ENCODE data around the gene ZMYM4.
"Not testable (repeated sequence)": the region's sequence is repeated elsewhere in the genome, so short reads cannot be mapped to it uniquely, and the experiment has no call there.

Gene ZMYM4

DNA sequence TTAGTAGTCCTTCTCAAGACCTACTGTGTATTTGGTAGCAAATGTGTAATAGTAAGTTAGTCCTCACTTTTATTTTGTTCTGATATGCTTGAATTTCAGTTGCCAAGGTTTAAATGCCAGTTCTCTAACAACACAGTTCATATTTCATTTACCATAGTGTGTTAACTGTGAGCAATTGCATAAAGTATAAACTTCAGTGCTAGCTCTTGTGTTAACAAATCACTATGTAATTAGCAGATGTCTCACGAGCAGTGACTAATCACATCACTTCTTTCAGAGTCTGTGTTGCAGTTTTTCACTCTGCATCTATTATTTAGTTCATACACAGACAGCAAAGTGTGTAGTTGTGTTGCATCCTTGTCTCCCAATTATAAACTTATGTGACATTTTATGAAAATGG lies 47.8 kb downstream of the ZMYM4 start:
- Histone ChIP-seq H3K36me3 (ENCODE audit: control insufficient read depth in 5 of 5, insufficient read depth in 5 of 5, low read length in 5 of 5) (peaks cover 0 to 2% (median 0%) of the 10 kb centered on the region in 5 donors), H3K9ac (ENCODE audit: low read length in 5 of 5) (no peak overlapping the region), H3K27me3 (ENCODE audit: control insufficient read depth in 5 of 5, insufficient read depth in 4 of 5, low read length in 5 of 5) (no peaks in the 10 kb centered on the region), H3K27ac (ENCODE audit: low read depth, low read length) (no peak overlapping the region), H3K4me1 (ENCODE audit: control insufficient read depth in 5 of 5, insufficient read depth in 5 of 5, low read length in 5 of 5) (no peaks in the 10 kb centered on the region), H3K4me3 (ENCODE audit: low read depth in 1 of 5, low read length in 5 of 5) (no peak overlapping the region), H3K9me3 (ENCODE audit: control insufficient read depth in 5 of 5, low read length in 5 of 5) (no peaks in the 10 kb centered on the region)

DNA sequence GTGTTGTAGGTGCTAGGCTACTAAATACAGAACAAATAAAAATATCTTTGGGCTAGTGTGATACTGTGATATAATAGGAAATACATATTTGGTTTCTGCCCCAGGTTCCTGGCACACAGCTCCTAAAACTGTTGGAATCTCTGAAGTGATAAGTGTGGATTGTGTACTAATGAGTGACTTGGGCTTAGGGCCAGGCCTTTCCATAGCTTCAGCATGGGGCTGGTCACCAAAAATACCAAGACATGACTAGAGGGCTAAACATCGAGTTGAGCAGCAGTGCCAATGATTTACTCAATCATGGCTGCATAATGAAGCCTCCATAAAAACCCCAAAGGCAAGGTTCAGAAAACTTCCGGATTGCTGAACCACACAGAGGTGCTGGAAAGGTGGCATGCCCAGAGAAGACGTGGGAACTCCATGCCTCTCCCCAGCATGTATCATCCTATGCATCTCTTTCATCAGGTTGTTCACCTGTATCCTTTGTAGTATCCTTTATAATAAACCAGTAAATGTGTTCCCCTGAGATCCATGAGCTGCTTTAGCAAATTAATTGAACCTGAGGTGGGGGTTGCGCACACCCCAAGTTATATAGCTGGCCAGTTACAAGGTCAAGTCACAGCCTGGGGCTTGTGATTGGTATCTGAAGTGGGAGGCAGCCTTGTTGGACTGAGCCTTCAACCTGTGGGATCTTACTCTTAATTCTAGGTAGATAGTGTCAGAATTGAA lies 51.6 kb downstream of the ZMYM4 start:
- no peaks in the 10 kb centered on the region for H3K27me3 ChIP-seq (ENCODE audit: control insufficient read depth in 5 of 5, insufficient read depth in 4 of 5, low read length in 5 of 5)
- H3K9me3 ChIP-seq (ENCODE audit: control insufficient read depth in 5 of 5, low read length in 5 of 5) = no peaks in the 10 kb centered on the region
- H3K4me1 ChIP-seq (ENCODE audit: control insufficient read depth in 5 of 5, insufficient read depth in 5 of 5, low read length in 5 of 5) = peaks cover 0 to 8% (median 0%) of the 10 kb centered on the region in 5 donors
- H3K27ac ChIP-seq (ENCODE audit: low read depth, low read length) = no peak overlapping the region
- H3K36me3 ChIP-seq (ENCODE audit: control insufficient read depth in 5 of 5, insufficient read depth in 5 of 5, low read length in 5 of 5) = no peaks in the 10 kb centered on the region
- H3K9ac ChIP-seq (ENCODE audit: low read length in 5 of 5) = no peak overlapping the region
- H3K4me3 ChIP-seq (ENCODE audit: low read depth in 1 of 5, low read length in 5 of 5) = no peak overlapping the region

DNA sequence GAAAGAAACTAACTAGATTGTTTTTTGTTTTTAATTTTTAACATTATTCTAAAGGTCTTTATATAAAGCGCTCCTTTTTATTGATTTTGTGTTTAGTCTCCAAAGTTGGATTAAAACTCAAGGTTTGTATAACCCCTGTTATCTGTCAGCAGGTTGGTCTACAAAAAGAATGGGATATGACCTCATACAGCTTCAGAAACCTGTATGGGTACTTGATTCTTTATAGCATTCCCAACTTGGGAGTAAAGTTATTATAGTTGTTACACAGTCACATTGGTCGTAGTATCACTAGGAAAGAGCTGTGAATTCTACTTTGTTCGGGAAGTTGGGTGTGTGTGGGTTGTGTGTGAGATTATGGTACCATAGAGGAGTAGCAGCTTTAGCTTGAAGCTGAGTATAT lies 52.4 kb downstream of the ZMYM4 start:
- Histone ChIP-seq H3K4me1 (ENCODE audit: control insufficient read depth in 5 of 5, insufficient read depth in 5 of 5, low read length in 5 of 5) (peaks cover 0 to 12% (median 0%) of the 10 kb centered on the region in 5 donors), H3K4me3 (ENCODE audit: low read depth in 1 of 5, low read length in 5 of 5) (no peak overlapping the region), H3K9me3 (ENCODE audit: control insufficient read depth in 5 of 5, low read length in 5 of 5) (no peaks in the 10 kb centered on the region), H3K36me3 (ENCODE audit: control insufficient read depth in 5 of 5, insufficient read depth in 5 of 5, low read length in 5 of 5) (no peaks in the 10 kb centered on the region), H3K27ac (ENCODE audit: low read depth, low read length) (no peak overlapping the region), H3K9ac (ENCODE audit: low read length in 5 of 5) (peak overlapping the region in 1 of 5 donors; percentile 26), H3K27me3 (ENCODE audit: control insufficient read depth in 5 of 5, insufficient read depth in 4 of 5, low read length in 5 of 5) (no peaks in the 10 kb centered on the region)

DNA sequence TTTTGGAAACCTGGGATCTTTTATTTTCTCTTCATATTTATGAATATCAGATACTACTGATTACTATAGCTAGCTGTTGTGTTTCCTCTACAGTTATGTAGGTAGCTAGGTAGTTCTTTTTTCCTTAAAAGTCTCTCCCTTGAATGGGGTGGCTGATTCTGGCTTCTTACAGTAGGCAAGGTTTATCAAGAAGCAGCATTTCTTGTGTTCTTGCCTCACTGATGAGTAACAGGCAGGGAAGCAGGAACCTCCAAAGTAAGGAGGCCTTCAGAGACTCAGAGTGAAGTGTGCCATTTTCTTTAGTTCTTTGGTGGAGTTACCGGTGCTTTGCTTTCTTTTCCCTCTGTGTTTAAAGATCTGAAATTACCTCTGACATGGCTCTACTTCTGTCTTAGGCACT lies 56.0 kb downstream of the ZMYM4 start:
- no peaks in the 10 kb centered on the region for H3K27me3 ChIP-seq (ENCODE audit: control insufficient read depth in 5 of 5, insufficient read depth in 4 of 5, low read length in 5 of 5)
- peaks cover 0 to 10% (median 3%) of the 10 kb centered on the region in 5 donors for H3K36me3 ChIP-seq (ENCODE audit: control insufficient read depth in 5 of 5, insufficient read depth in 5 of 5, low read length in 5 of 5)
- no peaks in the 10 kb centered on the region for H3K9me3 ChIP-seq (ENCODE audit: control insufficient read depth in 5 of 5, low read length in 5 of 5)
- H3K27ac ChIP-seq (ENCODE audit: low read depth, low read length) = no peak overlapping the region
- H3K9ac ChIP-seq (ENCODE audit: low read length in 5 of 5) = peak overlapping the region in 1 of 5 donors; percentile 8
- no peak overlapping the region for H3K4me3 ChIP-seq (ENCODE audit: low read depth in 1 of 5, low read length in 5 of 5)
- H3K4me1 ChIP-seq (ENCODE audit: control insufficient read depth in 5 of 5, insufficient read depth in 5 of 5, low read length in 5 of 5) = peaks cover 0 to 12% (median 0%) of the 10 kb centered on the region in 5 donors

DNA sequence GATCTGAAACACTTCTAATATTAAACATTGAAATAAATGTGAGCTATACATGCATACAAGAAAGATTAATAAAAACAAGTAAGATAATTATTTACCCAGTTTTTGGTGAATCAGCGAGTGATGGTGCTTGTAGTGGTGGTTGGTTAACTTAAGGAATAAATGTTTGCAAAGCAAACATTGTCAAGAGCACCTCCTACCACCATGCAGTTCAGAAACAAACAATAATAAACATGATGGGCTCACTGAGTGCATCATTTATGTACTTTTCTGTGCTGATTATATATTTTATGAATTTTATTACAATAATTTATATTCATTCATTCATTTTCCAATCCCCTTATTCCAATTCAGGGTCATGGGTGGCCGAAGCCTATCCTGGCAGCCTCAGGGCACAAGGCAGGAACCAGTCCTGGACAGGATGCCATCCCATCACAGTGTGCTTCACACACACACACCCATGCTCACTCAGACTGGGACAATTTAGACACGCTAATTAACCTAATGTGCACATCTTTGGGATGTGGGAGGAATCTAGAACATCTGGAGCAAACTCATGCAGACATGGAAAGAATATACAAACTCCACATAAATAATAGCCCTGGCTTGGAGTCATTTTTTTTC lies 57.8 kb downstream of the ZMYM4 start:
- no peaks in the 10 kb centered on the region for H3K27me3 ChIP-seq (ENCODE audit: control insufficient read depth in 5 of 5, insufficient read depth in 4 of 5, low read length in 5 of 5)
- peaks cover 0 to 12% (median 0%) of the 10 kb centered on the region in 5 donors for H3K4me1 ChIP-seq (ENCODE audit: control insufficient read depth in 5 of 5, insufficient read depth in 5 of 5, low read length in 5 of 5)
- peaks cover 0 to 11% (median 3%) of the 10 kb centered on the region in 5 donors for H3K36me3 ChIP-seq (ENCODE audit: control insufficient read depth in 5 of 5, insufficient read depth in 5 of 5, low read length in 5 of 5)
- no peaks in the 10 kb centered on the region for H3K9me3 ChIP-seq (ENCODE audit: control insufficient read depth in 5 of 5, low read length in 5 of 5)
- H3K9ac ChIP-seq (ENCODE audit: low read length in 5 of 5) = no peak overlapping the region
- H3K27ac ChIP-seq (ENCODE audit: low read depth, low read length) = no peak overlapping the region
- H3K4me3 ChIP-seq (ENCODE audit: low read depth in 1 of 5, low read length in 5 of 5) = no peak overlapping the region

DNA sequence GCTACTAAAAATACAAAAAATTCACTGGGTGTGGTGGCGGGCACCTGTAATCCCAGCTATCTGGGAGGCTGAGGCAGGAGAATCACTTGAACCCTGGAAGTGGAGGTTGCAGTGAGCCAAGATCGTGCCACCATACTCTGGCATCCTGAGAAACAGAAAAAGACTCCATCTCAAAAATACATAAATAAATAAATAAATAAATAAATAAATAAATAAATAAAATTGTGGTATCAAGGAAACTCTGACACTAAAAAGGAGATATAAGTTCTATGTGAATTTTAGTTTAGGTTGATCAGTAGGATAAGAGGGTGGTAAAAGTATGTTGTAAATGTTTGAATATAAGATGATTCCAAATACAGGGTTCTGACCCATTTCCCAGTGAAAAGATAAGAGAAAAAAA lies 63.1 kb downstream of the ZMYM4 start:
- H3K27ac ChIP-seq (ENCODE audit: low read depth, low read length); H3K27me3 ChIP-seq (ENCODE audit: control insufficient read depth in 5 of 5, insufficient read depth in 4 of 5, low read length in 5 of 5); H3K9me3 ChIP-seq (ENCODE audit: control insufficient read depth in 5 of 5, low read length in 5 of 5); H3K9ac ChIP-seq (ENCODE audit: low read length in 5 of 5); H3K4me3 ChIP-seq (ENCODE audit: low read depth in 1 of 5, low read length in 5 of 5); H3K4me1 ChIP-seq (ENCODE audit: control insufficient read depth in 5 of 5, insufficient read depth in 5 of 5, low read length in 5 of 5): not testable (repeated sequence)
- H3K36me3 ChIP-seq (ENCODE audit: control insufficient read depth in 5 of 5, insufficient read depth in 5 of 5, low read length in 5 of 5) = peaks cover 0 to 10% (median under 1%) of the 10 kb centered on the region in 5 donors

DNA sequence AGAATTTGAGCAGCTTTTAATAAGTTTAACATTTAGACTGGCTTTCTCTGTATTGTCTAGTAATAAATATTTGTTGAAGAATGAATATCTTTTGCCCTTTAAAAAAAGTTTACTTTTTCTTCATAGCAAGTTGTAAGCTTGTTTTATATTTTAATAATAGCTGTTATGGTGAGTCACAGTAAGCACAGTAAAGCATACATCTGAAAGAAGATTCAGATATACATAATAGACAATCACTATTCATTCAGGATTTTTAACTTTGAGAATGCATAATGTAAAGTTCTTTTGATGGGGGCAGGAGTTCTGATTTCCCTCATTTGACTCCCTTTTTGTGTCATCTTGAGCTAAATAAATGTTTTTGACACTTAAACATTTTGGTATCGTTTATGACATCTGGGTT lies 66.0 kb downstream of the ZMYM4 start:
- no peaks in the 10 kb centered on the region for H3K4me1 ChIP-seq (ENCODE audit: control insufficient read depth in 5 of 5, insufficient read depth in 5 of 5, low read length in 5 of 5)
- peaks cover 0 to 5% (median 2%) of the 10 kb centered on the region in 5 donors for H3K36me3 ChIP-seq (ENCODE audit: control insufficient read depth in 5 of 5, insufficient read depth in 5 of 5, low read length in 5 of 5)
- no peak overlapping the region for H3K9ac ChIP-seq (ENCODE audit: low read length in 5 of 5)
- no peaks in the 10 kb centered on the region for H3K9me3 ChIP-seq (ENCODE audit: control insufficient read depth in 5 of 5, low read length in 5 of 5)
- H3K27ac ChIP-seq (ENCODE audit: low read depth, low read length) = no peak overlapping the region
- no peak overlapping the region for H3K4me3 ChIP-seq (ENCODE audit: low read depth in 1 of 5, low read length in 5 of 5)
- no peaks in the 10 kb centered on the region for H3K27me3 ChIP-seq (ENCODE audit: control insufficient read depth in 5 of 5, insufficient read depth in 4 of 5, low read length in 5 of 5)

DNA sequence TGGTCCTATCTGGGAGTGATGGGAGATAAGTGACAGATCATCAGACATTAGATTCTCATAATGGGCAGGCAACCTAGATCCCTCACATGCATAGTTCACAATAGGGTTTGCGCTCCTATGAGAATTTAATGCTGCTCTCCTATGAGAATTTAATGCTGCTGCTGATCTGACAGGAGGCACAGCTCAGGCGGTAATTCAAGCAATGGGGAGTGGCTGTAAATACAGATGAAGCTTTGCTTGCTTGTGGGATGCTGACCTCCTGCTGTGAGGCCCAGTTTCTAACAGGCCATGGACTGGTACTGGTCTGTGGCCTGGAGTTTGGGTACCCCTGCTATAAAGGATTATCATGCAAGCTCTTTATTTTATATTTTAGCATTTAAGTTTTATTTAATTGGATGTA lies 72.0 kb downstream of the ZMYM4 start:
- H3K27ac ChIP-seq (ENCODE audit: low read depth, low read length) = no peak overlapping the region

DNA sequence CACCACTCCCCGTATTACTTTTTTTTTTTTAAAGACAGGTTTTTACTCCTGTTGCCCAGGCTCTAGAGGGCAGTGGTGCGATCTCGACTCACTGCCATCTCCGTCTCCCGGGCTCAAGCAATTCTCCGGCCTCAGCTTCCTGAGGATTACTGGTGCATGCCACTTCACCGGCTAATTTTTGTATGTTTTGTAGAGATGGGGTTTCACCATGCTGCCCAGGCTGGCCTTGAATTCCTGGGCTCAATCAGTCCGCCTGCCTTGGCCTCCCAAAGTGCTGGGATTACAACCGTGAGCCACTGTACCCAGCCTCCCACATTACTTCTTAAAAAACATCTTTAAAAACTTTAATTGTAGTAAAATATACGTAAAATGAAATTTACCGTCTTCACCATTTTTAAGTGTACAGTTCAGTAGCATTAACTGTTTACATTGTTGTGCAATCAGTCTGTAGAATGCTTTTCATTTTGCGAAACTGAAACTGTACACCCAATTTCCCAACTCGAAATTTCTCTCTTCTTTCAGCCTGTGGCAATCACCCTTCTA lies 77.0 kb downstream of the ZMYM4 start:
- no peaks in the 10 kb centered on the region for H3K36me3 ChIP-seq (ENCODE audit: control insufficient read depth in 5 of 5, insufficient read depth in 5 of 5, low read length in 5 of 5)
- H3K27ac ChIP-seq (ENCODE audit: low read depth, low read length) = peak overlapping the region; percentile 59
- H3K4me3 ChIP-seq (ENCODE audit: low read depth in 1 of 5, low read length in 5 of 5) = peak overlapping the region in 4 of 5 donors; percentile 8 to 55 (median 50)
- H3K4me1 ChIP-seq (ENCODE audit: control insufficient read depth in 5 of 5, insufficient read depth in 5 of 5, low read length in 5 of 5) = peaks cover 0 to 13% (median 7%) of the 10 kb centered on the region in 5 donors
- H3K27me3 ChIP-seq (ENCODE audit: control insufficient read depth in 5 of 5, insufficient read depth in 4 of 5, low read length in 5 of 5) = no peaks in the 10 kb centered on the region
- no peaks in the 10 kb centered on the region for H3K9me3 ChIP-seq (ENCODE audit: control insufficient read depth in 5 of 5, low read length in 5 of 5)
- H3K9ac ChIP-seq (ENCODE audit: low read length in 5 of 5) = peak overlapping the region in 2 of 5 donors; percentile 51 to 66

More for the DNA sequence above, 72.0 kb downstream of the ZMYM4 start:
- Histone ChIP-seq H3K4me1 (ENCODE audit: control insufficient read depth in 5 of 5, insufficient read depth in 5 of 5, low read length in 5 of 5) (peaks cover 0 to 4% (median 0%) of the 10 kb centered on the region in 5 donors), H3K36me3 (ENCODE audit: control insufficient read depth in 5 of 5, insufficient read depth in 5 of 5, low read length in 5 of 5) (peaks cover 0 to 3% (median 0%) of the 10 kb centered on the region in 5 donors), H3K4me3 (ENCODE audit: low read depth in 1 of 5, low read length in 5 of 5) (no peak overlapping the region), H3K9ac (ENCODE audit: low read length in 5 of 5) (no peak overlapping the region), H3K27me3 (ENCODE audit: control insufficient read depth in 5 of 5, insufficient read depth in 4 of 5, low read length in 5 of 5) (no peaks in the 10 kb centered on the region), H3K9me3 (ENCODE audit: control insufficient read depth in 5 of 5, low read length in 5 of 5) (no peaks in the 10 kb centered on the region)

DNA sequence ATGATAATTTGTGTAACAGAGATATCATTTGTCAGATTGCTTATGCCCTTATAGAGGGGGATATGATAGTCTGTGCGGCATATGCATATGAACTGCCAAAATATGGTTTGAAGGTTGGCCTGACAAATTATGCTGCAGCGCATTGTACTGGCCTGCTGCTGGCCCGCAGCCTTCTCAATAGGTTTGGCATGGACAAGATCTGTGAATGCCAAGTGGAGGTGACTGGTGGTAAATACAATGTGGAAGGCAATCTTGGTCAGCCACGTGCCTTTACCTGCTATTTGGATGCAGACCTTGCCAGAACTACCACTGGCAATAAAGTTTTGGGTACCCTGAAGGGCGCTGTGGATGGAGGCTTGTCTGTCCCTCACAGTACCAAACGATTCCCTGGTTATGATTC lies 82.4 kb downstream of the ZMYM4 start:
- Histone ChIP-seq H3K27ac (ENCODE audit: low read depth, low read length) (no peak overlapping the region), H3K27me3 (ENCODE audit: control insufficient read depth in 5 of 5, insufficient read depth in 4 of 5, low read length in 5 of 5) (no peaks in the 10 kb centered on the region), H3K9ac (ENCODE audit: low read length in 5 of 5) (no peak overlapping the region), H3K9me3 (ENCODE audit: control insufficient read depth in 5 of 5, low read length in 5 of 5) (no peaks in the 10 kb centered on the region), H3K36me3 (ENCODE audit: control insufficient read depth in 5 of 5, insufficient read depth in 5 of 5, low read length in 5 of 5) (no peaks in the 10 kb centered on the region), H3K4me3 (ENCODE audit: low read depth in 1 of 5, low read length in 5 of 5) (no peak overlapping the region), H3K4me1 (ENCODE audit: control insufficient read depth in 5 of 5, insufficient read depth in 5 of 5, low read length in 5 of 5) (peaks cover 0 to 5% (median 4%) of the 10 kb centered on the region in 5 donors)
